Kidney (tissue), 14 donors: ENCODE results near the gene OR9A2. TPM values are rescaled to one million over a fixed set of nuclear protein-coding genes. Genes with fewer than 3 reads are reported as not detected.

Experiments used
- DNase-seq, 5 donors: peaks; one replicate each; pipeline ENCODE4 v3.0.0-alpha.2; 2013 to 2020
- FAIRE-seq: peaks from 2 replicates; lab custom pipeline; 2012; peaks lifted over from hg19 to GRCh38; lab: Jason Lieb, UNC
- H3K27ac ChIP-seq, 2 donors: one replicate each; pipeline ENCODE4 v1.7.0; 2013; ENCODE audit warnings: low read depth in 2 of 2, low read length in 2 of 2, inconsistent platforms in 1 of 2
- H3K27me3 ChIP-seq: one replicate; pipeline ENCODE4 v1.7.1; 2013; ENCODE audit warnings: low read length, inconsistent platforms; ENCODE audit not compliant: control insufficient read depth, insufficient read depth
- H3K36me3 ChIP-seq, 3 donors: one replicate each; pipeline versions ENCODE4 v1.7.0 to v1.7.1; 2013; ENCODE audit warnings: low read length in 3 of 3, control low read depth in 1 of 3, inconsistent platforms in 1 of 3; ENCODE audit not compliant: insufficient read depth in 3 of 3, control insufficient read depth in 2 of 3
- H3K4me1 ChIP-seq, 3 donors: one replicate each; pipeline versions ENCODE4 v1.7.0 to v1.7.1; 2013; ENCODE audit warnings: low read length in 3 of 3, inconsistent platforms in 1 of 3, low read depth in 1 of 3; ENCODE audit not compliant: control insufficient read depth in 2 of 3, insufficient read depth in 2 of 3
- H3K4me3 ChIP-seq, 3 donors: one replicate each; pipeline versions ENCODE4 v1.7.0 to v1.8.1; 2013; ENCODE audit warnings: low read length in 3 of 3, control low read depth in 1 of 3, inconsistent platforms in 1 of 3
- H3K9ac ChIP-seq, 3 donors: one replicate each; pipeline versions ENCODE4 v1.7.0 to v1.7.1; 2013; ENCODE audit warnings: low read length in 3 of 3, control low read depth in 1 of 3, inconsistent platforms in 1 of 3
- H3K9me3 ChIP-seq, 3 donors: one replicate each; pipeline versions ENCODE4 v1.7.0 to v1.7.1; 2013; ENCODE audit warnings: low read length in 3 of 3, control low read depth in 1 of 3, inconsistent platforms in 1 of 3; ENCODE audit not compliant: control insufficient read depth in 2 of 3, insufficient read depth in 1 of 3
- CTCF ChIP-seq: IDR thresholded peaks from 3 replicates; pipeline ENCODE4 v1.5.1; 2012; ENCODE audit warnings: mild to moderate bottlenecking, moderate library complexity, borderline replicate concordance; ENCODE audit not compliant: insufficient read depth; ENCODE audit errors: extremely low read depth
- intact Hi-C: fragments of 100-400 bp; cut with DNase I; formaldehyde crosslinking; loops from one replicate; pipeline ENCODE4 v1.11.1; 2022
- polyA plus RNA-seq: library from polyadenylated mRNA; stranded (reverse); fragments of 350-450 nt; fragmentation: Illumina TruSeq; extraction: RNeasy Lipid Tissue Mini Kit (QIAGEN cat#74804); gene quantifications from one replicate; pipeline ENCODE4 v1.2.3, GENCODE V29; 2014; ENCODE audit warnings: low read depth, low replicate concordance; ENCODE audit not compliant: insufficient read depth
- total RNA-seq: library from RNA; stranded (reverse); fragmentation: NEBNext Ultra II Directional; extraction: Animal tissue kit (Norgen Biotek cat#: 25700); gene quantifications from one replicate; pipeline ENCODE4 v1.2.1, GENCODE V29; 2021
- donor health status: control.
- donor health status: control.
- donor health status: control.
- donor health status: control.
- donor health status: control.
- donor health status: DM: yes; HTN: yes; CAD: no.
- donor health status: Normal renal cell carcinoma (clear cell type).

Gene OR9A2
- total and polyA plus RNA-seq, 2 donors from 2014 or later = not detected

- Histone ChIP-seq H3K27ac (no peak overlapping the region), H3K9ac (no peak overlapping the region), H3K9me3 (no peaks in the 10 kb centered on the region), H3K36me3 (no peaks in the 10 kb centered on the region), H3K4me1 (no peaks in the 10 kb centered on the region), H3K27me3 (no peaks in the 10 kb centered on the region), H3K4me3 (no peak overlapping the region)
- no peak for TF ChIP-seq CTCF
- intact Hi-C loops = no loop called here
- no peak for DNase-seq
- no peak for FAIRE-seq
These were observed 3.9 kb downstream of the OR9A2 start for GRCh38 chr7:143023047-143023446.

- FAIRE-seq (no peak), DNase-seq (no peak)
- H3K4me1 ChIP-seq = no peaks in the 10 kb centered on the region
- no peaks in the 10 kb centered on the region for H3K36me3 ChIP-seq
- no peak overlapping the region for H3K27ac ChIP-seq
- no peak overlapping the region for H3K4me3 ChIP-seq
- no peaks in the 10 kb centered on the region for H3K9me3 ChIP-seq
- no peaks in the 10 kb centered on the region for H3K27me3 ChIP-seq
- no peak for TF ChIP-seq CTCF
- intact Hi-C loops = no loop called here
- H3K9ac ChIP-seq = no peak overlapping the region
These were observed 8.0 kb downstream of the OR9A2 start for GRCh38 chr7:143018931-143019330.

- FAIRE-seq (no peak), DNase-seq (no peak)
- intact Hi-C loops = no loop called here
- H3K9me3 ChIP-seq = no peaks in the 10 kb centered on the region
- H3K9ac ChIP-seq = no peak overlapping the region
- H3K4me1 ChIP-seq = no peaks in the 10 kb centered on the region
- TF ChIP-seq CTCF = no peak
- no peaks in the 10 kb centered on the region for H3K27me3 ChIP-seq
- H3K36me3 ChIP-seq = no peaks in the 10 kb centered on the region
- no peak overlapping the region for H3K4me3 ChIP-seq
- no peak overlapping the region for H3K27ac ChIP-seq
These were observed 9.9 kb downstream of the OR9A2 start for GRCh38 chr7:143016996-143017395.

- Histone ChIP-seq H3K9ac (no peak overlapping the region), H3K36me3 (no peaks in the 10 kb centered on the region), H3K27ac (no peak overlapping the region), H3K4me1 (no peaks in the 10 kb centered on the region), H3K9me3 (no peaks in the 10 kb centered on the region), H3K4me3 (no peak overlapping the region), H3K27me3 (no peaks in the 10 kb centered on the region)
- intact Hi-C loops = no loop called here
- FAIRE-seq (no peak), DNase-seq (no peak)
- TF ChIP-seq CTCF = no peak
These were observed 10.9 kb downstream of the OR9A2 start for GRCh38 chr7:143015926-143016490.
